OCI-LY3 (cell line): ENCODE results near the gene RPS17.

Source experiments
- EZH2phosphoT487 ChIP-seq: fragments of 200-600 bp; shearing (Covaris generic); IDR thresholded peaks from 2 replicates; pipeline ENCODE4 v1.6.1; 2018; ENCODE audit warnings: antibody characterized with exemption, mixed run types, low read depth
- TF ChIP-seq, protein P1 (sequence below): fragments of 200-600, 300-600 bp; sonication (generic); IDR thresholded peaks from 2 replicates; pipeline ENCODE4 v1.5.1; 2014; ENCODE audit warnings: antibody characterized with exemption, low read length, low read depth

DNA sequence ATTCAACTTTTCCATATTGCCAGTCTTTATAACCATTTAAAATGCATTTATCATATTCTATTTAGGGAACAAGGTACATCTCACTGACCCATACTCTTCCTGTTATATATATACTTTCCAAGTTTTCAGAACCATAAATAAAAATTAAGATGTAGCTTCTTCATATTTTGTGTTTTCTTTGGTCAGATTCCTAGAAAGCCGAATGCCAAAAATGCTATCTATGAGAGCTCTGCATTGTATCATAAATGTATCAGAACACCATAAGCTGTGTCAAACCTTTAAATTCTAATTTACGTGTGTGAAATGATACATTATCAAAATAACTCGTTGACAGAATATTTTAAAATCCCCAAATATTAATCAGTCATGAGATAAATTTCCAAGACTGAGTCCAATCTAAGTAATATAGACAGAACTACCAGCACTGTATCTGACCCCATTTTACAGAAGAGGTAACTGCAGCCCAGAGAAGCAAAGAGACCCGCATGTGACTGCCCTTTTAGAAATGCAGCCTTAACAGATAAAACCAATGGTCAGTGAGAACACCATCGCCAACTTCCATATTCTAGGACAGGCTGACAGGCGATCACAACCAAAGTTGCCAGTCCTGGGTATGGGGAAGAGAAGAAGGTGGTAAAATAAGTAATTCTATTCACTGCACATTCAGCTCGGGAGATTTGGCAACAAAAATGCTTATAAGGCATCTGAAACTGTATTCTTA, 16.2 kb upstream of the RPS17 start:
- TF ChIP-seq, protein P1, sequence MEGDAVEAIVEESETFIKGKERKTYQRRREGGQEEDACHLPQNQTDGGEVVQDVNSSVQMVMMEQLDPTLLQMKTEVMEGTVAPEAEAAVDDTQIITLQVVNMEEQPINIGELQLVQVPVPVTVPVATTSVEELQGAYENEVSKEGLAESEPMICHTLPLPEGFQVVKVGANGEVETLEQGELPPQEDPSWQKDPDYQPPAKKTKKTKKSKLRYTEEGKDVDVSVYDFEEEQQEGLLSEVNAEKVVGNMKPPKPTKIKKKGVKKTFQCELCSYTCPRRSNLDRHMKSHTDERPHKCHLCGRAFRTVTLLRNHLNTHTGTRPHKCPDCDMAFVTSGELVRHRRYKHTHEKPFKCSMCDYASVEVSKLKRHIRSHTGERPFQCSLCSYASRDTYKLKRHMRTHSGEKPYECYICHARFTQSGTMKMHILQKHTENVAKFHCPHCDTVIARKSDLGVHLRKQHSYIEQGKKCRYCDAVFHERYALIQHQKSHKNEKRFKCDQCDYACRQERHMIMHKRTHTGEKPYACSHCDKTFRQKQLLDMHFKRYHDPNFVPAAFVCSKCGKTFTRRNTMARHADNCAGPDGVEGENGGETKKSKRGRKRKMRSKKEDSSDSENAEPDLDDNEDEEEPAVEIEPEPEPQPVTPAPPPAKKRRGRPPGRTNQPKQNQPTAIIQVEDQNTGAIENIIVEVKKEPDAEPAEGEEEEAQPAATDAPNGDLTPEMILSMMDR, result no peak
- TF ChIP-seq EZH2phosphoT487, result no peak
